Glutamatergic neuron (in vitro differentiated cells): ENCODE measurements around the gene SRP9. TPM values are rescaled to one million over a fixed set of nuclear protein-coding genes. Genes with fewer than 3 reads are reported as not detected.
"Not testable (repeated sequence)": the region's sequence is repeated elsewhere in the genome, so short reads cannot be mapped to it uniquely, and the experiment has no call there.

Experiments
- DNase-seq: peaks from one replicate; pipeline ENCODE4 v3.0.0; 2022
- H3K27ac Mint-ChIP-seq: one replicate; pipeline ENCODE4 v1.8.0; 2020; ENCODE audit warnings: mild to moderate bottlenecking, mixed read lengths, inconsistent platforms; ENCODE audit not compliant: unreplicated experiment
- H3K27me3 Mint-ChIP-seq: one replicate; pipeline ENCODE4 v1.8.0; 2020; ENCODE audit warnings: mild to moderate bottlenecking, moderate library complexity, mixed read lengths, inconsistent platforms; ENCODE audit not compliant: unreplicated experiment
- H3K36me3 Mint-ChIP-seq: one replicate; pipeline ENCODE4 v1.8.0; 2020; ENCODE audit warnings: mild to moderate bottlenecking, mixed read lengths, inconsistent platforms; ENCODE audit not compliant: unreplicated experiment
- H3K4me1 Mint-ChIP-seq: one replicate; pipeline ENCODE4 v1.8.0; 2020; ENCODE audit warnings: mild to moderate bottlenecking, low read depth, mixed read lengths, inconsistent platforms; ENCODE audit not compliant: unreplicated experiment
- H3K4me3 Mint-ChIP-seq: one replicate; pipeline ENCODE4 v1.8.0; 2020; ENCODE audit warnings: mild to moderate bottlenecking, mixed read lengths, inconsistent platforms; ENCODE audit not compliant: unreplicated experiment
- H3K9me3 Mint-ChIP-seq: one replicate; pipeline ENCODE4 v1.8.0; 2020; ENCODE audit warnings: mild to moderate bottlenecking, moderate library complexity, mixed read lengths, inconsistent platforms; ENCODE audit not compliant: unreplicated experiment
- total RNA-seq: library from RNA; stranded (reverse); fragmentation: NEBNext Ultra II Directional; extraction: Animal tissue kit (Norgen Biotek cat#: 25700); gene quantifications from one replicate; pipeline ENCODE4 v1.2.1, GENCODE V29; 2021; ENCODE audit not compliant: unreplicated experiment
- TF ChIP-seq, protein P1 (sequence below): fragments of 200-600 bp; sonication (generic); IDR thresholded peaks from one replicate; pipeline ENCODE4 v1.5.0; 2021; ENCODE audit not compliant: partially characterized antibody, unreplicated experiment

SRP9 gene
- total RNA-seq, 1 donor from 2014 or later: 364 TPM

DNA sequence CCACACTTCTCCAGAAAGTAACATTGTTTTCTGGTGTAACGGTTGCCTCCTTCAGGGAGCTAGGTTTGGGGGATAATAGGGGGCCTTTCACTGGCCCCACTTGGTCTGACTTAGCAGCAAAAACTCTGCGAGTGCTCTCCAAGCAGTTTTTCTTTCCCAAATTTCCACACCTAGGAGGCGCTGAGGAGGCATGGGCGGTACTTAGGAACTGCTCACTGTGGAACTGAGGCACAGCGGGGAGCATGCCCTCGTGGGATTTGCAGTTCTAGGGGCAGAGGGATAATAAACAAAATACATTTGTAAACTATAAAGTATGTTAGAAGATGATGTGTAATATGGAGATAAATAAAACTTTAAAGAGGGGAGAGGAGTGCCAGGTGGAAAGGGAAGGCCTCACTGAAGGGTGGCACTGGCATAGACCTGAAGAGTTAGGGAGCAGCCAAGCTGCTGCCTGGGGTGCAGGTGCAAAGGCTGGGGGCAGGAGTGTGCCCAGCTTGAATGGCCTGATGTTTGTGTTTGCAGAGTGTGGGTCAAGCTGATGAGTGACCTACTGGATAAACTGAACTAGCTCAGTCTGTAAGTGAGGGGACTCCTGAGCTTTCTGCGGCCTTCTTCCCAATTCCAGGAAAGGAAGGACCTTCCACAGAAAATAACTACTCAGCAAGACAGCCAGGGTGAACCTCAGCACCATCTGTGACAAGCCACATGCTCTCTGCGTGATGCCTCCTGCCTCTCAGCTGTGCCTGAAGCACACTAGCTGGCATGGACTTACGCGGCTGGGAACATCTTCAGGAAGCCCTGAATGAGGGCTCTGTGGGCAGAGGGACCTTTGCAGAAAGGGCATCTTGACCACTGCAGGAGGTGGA, 34.2 kb downstream of the SRP9 start:
- no peak for DNase-seq
- Mint-ChIP-seq H3K4me3 (peak overlapping the region; percentile 95), H3K36me3 (no peaks in the 10 kb centered on the region), H3K4me1 (peaks cover 28% of the 10 kb centered on the region), H3K27ac (peak overlapping the region; percentile 97), H3K27me3 (peaks cover 8% of the 10 kb centered on the region), H3K9me3 (peaks cover 11% of the 10 kb centered on the region)
- TF ChIP-seq, protein P1, sequence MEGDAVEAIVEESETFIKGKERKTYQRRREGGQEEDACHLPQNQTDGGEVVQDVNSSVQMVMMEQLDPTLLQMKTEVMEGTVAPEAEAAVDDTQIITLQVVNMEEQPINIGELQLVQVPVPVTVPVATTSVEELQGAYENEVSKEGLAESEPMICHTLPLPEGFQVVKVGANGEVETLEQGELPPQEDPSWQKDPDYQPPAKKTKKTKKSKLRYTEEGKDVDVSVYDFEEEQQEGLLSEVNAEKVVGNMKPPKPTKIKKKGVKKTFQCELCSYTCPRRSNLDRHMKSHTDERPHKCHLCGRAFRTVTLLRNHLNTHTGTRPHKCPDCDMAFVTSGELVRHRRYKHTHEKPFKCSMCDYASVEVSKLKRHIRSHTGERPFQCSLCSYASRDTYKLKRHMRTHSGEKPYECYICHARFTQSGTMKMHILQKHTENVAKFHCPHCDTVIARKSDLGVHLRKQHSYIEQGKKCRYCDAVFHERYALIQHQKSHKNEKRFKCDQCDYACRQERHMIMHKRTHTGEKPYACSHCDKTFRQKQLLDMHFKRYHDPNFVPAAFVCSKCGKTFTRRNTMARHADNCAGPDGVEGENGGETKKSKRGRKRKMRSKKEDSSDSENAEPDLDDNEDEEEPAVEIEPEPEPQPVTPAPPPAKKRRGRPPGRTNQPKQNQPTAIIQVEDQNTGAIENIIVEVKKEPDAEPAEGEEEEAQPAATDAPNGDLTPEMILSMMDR: no peak

DNA sequence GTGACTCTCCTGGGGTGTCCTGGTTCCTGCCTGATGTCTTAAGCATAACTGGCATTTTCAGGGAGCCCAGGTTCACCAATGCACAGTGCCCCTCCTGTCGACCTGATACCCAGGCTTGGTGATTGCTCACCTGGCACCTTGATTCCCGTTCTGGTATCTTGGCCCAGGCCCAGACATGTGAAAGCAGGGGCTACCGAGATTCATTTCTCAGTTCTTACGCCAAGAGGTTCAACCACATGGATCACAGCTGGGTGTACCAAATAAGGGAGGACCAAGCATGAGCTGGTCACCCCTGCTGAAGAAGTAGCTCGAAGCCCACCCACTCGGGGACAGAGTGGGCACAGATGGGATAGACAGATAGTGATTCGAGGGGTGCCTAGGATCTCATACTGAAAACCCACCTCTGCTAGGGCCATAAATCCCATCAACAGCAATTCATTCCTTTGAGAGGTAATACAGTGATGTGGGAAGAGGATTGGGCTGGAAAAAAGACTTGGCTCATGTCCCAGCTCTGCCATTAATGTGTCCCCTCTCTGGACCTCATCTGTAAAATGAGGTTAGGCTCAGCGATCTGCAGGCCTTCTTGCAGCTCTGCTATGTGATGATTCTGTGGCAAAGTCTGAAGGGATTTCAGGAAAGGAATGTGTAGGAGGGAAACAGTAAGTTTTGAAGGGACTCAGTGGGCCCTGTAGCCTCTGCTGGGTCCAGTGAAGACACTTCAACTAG, 35.0 kb downstream of the SRP9 start:
- no peaks in the 10 kb centered on the region for H3K36me3 Mint-ChIP-seq
- H3K27me3 Mint-ChIP-seq: peaks cover 8% of the 10 kb centered on the region
- peaks cover 35% of the 10 kb centered on the region for H3K4me1 Mint-ChIP-seq
- no peak for DNase-seq
- peak overlapping the region; percentile 4 for H3K4me3 Mint-ChIP-seq
- peak overlapping the region; percentile 97 for H3K27ac Mint-ChIP-seq
- peaks cover 11% of the 10 kb centered on the region for H3K9me3 Mint-ChIP-seq
- TF ChIP-seq, protein P1: no peak

- H3K27ac Mint-ChIP-seq: peak overlapping the region; percentile 43
- H3K27me3 Mint-ChIP-seq: peaks cover 8% of the 10 kb centered on the region
- peaks cover 42% of the 10 kb centered on the region for H3K4me1 Mint-ChIP-seq
- DNase-seq: no peak
- peaks cover 15% of the 10 kb centered on the region for H3K9me3 Mint-ChIP-seq
- peak overlapping the region; percentile 63 for H3K4me3 Mint-ChIP-seq
- no peaks in the 10 kb centered on the region for H3K36me3 Mint-ChIP-seq
- TF ChIP-seq, protein P1: no peak
These were observed 35.8 kb downstream of the SRP9 start for GRCh38 chr1:225813214-225813964.

DNA sequence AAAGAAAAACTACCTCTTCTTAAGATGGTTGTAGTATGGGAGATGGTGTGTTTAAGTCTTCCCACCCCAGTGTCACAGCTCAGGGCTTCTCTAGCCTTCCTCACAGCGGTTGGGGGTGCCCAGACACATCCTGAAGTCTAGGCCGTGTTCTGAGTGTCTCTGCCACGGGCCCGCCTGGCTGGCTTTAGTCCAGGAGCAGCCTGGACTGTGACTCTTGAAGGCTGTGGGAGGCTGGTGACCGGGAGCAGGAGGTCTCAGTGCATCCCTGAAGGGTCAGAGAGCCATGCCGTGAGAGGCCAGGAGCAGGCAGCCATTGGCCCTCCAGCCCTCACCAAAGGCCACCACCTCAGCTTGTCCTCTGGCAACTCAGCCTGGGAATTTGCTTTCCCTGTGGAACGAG, 36.8 kb downstream of the SRP9 start:
- Mint-ChIP-seq H3K4me1 (peaks cover 46% of the 10 kb centered on the region), H3K36me3 (no peaks in the 10 kb centered on the region), H3K27me3 (peaks cover 8% of the 10 kb centered on the region), H3K4me3 (no peak overlapping the region), H3K9me3 (peaks cover 15% of the 10 kb centered on the region), H3K27ac (no peak overlapping the region)
- TF ChIP-seq, protein P1: no peak
- DNase-seq: no peak

DNA sequence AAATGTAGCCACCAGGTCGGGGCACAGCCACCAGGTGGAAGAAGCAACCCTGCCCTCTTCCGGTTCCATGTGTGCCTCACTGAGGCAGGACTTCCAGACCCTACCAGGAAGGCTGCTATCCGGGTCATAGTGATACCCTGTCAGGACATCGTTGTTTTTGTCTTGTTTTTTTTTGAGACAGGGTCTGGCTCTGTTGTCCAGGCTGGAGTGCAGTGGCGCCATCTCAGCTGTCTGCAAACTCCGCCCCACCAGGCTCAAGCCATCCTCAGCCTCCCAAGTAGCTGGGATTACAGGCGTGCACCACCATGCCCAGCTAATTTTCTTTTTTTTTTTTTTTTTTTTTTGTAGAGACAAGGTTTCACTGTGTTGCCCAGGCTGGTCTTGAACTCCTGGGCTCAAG, 37.5 kb downstream of the SRP9 start:
- Mint-ChIP-seq H3K27ac (peak overlapping the region; percentile 48), H3K4me1 (peaks cover 51% of the 10 kb centered on the region), H3K9me3 (peaks cover 13% of the 10 kb centered on the region)
- DNase-seq, H3K4me3 Mint-ChIP-seq, H3K36me3 Mint-ChIP-seq, H3K27me3 Mint-ChIP-seq: not testable (repeated sequence)
